OCI-LY1 (cell line): Measurements from ENCODE around the gene CCBE1.

Experiments used
- H2AFZ ChIP-seq: fragments of 200-600 bp; sonication (generic), shearing (Covaris generic); 2 replicates; pipeline ENCODE4 v1.6.0; 2014; ENCODE audit warnings: antibody characterized with exemption, mild to moderate bottlenecking, low read length
- H3F3A ChIP-seq: fragments of 200-600 bp; sonication (generic), shearing (Covaris generic); 2 replicates; pipeline ENCODE4 v1.6.0; 2014; ENCODE audit warnings: mild to moderate bottlenecking, antibody characterized with exemption, low read length, moderate library complexity; ENCODE audit not compliant: insufficient read depth
- H3K27ac ChIP-seq: fragments of 200-600 bp; sonication (generic); 2 replicates; pipeline ENCODE4 v1.5.1; 2014; ENCODE audit warnings: low read length, mixed run types, mild to moderate bottlenecking, low read depth; ENCODE audit not compliant: poor library complexity, severe bottlenecking
- H3K27me3 ChIP-seq: fragments of 200-600 bp; sonication (generic); 2 replicates; pipeline ENCODE4 v1.6.0; 2014; ENCODE audit warnings: antibody characterized with exemption, mild to moderate bottlenecking, low read length, moderate library complexity; ENCODE audit not compliant: insufficient read depth
- H3K36me3 ChIP-seq: fragments of 200-600 bp; sonication (generic); 2 replicates; pipeline ENCODE4 v1.6.1; 2014; ENCODE audit warnings: mild to moderate bottlenecking, antibody characterized with exemption, low read length, moderate library complexity, mixed read lengths; ENCODE audit not compliant: insufficient read depth
- H3K4me1 ChIP-seq: fragments of 200-600 bp; sonication (generic); 2 replicates; pipeline ENCODE4 v1.5.1; 2014; ENCODE audit warnings: mild to moderate bottlenecking, low read length, moderate library complexity; ENCODE audit not compliant: insufficient read depth, severe bottlenecking
- H3K4me2 ChIP-seq: fragments of 200-600 bp; sonication (generic), shearing (Covaris generic); 2 replicates; pipeline ENCODE4 v1.6.1; 2014; ENCODE audit warnings: low read length
- H3K4me3 ChIP-seq: fragments of 200-600 bp; sonication (generic); 2 replicates; pipeline ENCODE4 v1.5.1; 2014; ENCODE audit warnings: low read length, low read depth, mild to moderate bottlenecking, mixed read lengths; ENCODE audit not compliant: poor library complexity, severe bottlenecking
- H3K79me2 ChIP-seq: fragments of 200-600 bp; shearing (Covaris generic); 2 replicates; pipeline ENCODE4 v1.6.1; 2016; ENCODE audit warnings: mixed run types, low read length, mixed read lengths; ENCODE audit not compliant: insufficient read depth
- H3K9ac ChIP-seq: fragments of 200-600 bp; sonication (generic), shearing (Covaris generic); 2 replicates; pipeline ENCODE4 v1.6.1; 2014; ENCODE audit warnings: mild to moderate bottlenecking, low read length, mixed read lengths
- H3K9me2 ChIP-seq: fragments of 200-600 bp; sonication (generic), shearing (Covaris generic); 2 replicates; pipeline ENCODE4 v1.6.1; 2014; ENCODE audit warnings: low read depth, mild to moderate bottlenecking, low read length, mixed read lengths
- H3K9me3 ChIP-seq: fragments of 200-600 bp; shearing (Covaris generic); 2 replicates; pipeline ENCODE4 v1.6.1; 2014; ENCODE audit warnings: low read length, mixed read lengths
- H4K20me1 ChIP-seq: fragments of 200-600 bp; sonication (generic), shearing (Covaris generic); 2 replicates; pipeline ENCODE4 v1.6.0; 2016; ENCODE audit warnings: mild to moderate bottlenecking, low read length; ENCODE audit not compliant: insufficient read depth
- CTCF ChIP-seq: fragments of 200-600 bp; sonication (generic), shearing (Covaris generic); IDR thresholded peaks from 2 replicates; pipeline ENCODE4 v1.5.1; 2017; ENCODE audit warnings: mild to moderate bottlenecking, antibody characterized with exemption, low read length, moderate library complexity, mixed read lengths
- EZH2 ChIP-seq: fragments of 200-600 bp; sonication (generic), shearing (Covaris generic); IDR thresholded peaks from 2 replicates; pipeline ENCODE4 v1.8.0; 2017; ENCODE audit warnings: borderline replicate concordance, mixed run types, mild to moderate bottlenecking, antibody characterized with exemption, low read length, moderate library complexity, mixed read lengths

The CCBE1 gene

GRCh38 chr18:59674903-59675270 is 22.3 kb downstream of the CCBE1 start:
- H2AFZ ChIP-seq, result no peak overlapping the region

GRCh38 chr18:59674186-59674902 is 22.9 kb downstream of the CCBE1 start:
- Histone ChIP-seq H3K27me3 (no peaks in the 10 kb centered on the region; the same call in 1 of the 2 replicates), H3K9me3 (no peaks in the 10 kb centered on the region), H3F3A (no peaks in the 10 kb centered on the region), H3K9ac (no peak overlapping the region), H2AFZ (no peak overlapping the region), H3K9me2 (no peaks in the 10 kb centered on the region), H3K4me2 (no peak overlapping the region), H3K4me1 (no peaks in the 10 kb centered on the region), H4K20me1 (no peaks in the 10 kb centered on the region), H3K27ac (no peak overlapping the region), H3K4me3 (no peak overlapping the region), H3K79me2 (no peaks in the 10 kb centered on the region), H3K36me3 (no peaks in the 10 kb centered on the region)
- TF ChIP-seq CTCF, result no peak
- no peak for TF ChIP-seq EZH2

More at GRCh38 chr18:59674903-59675270, 22.3 kb downstream of the CCBE1 start:
- TF ChIP-seq CTCF, result no peak
- no peak for TF ChIP-seq EZH2
- H3K9ac ChIP-seq, result no peak overlapping the region
- H3K9me3 ChIP-seq, result no peaks in the 10 kb centered on the region
- H3K4me3 ChIP-seq, result no peak overlapping the region
- no peak overlapping the region for H3K4me2 ChIP-seq
- H3K9me2 ChIP-seq, result no peaks in the 10 kb centered on the region
- no peaks in the 10 kb centered on the region for H3F3A ChIP-seq
- H3K79me2 ChIP-seq, result no peaks in the 10 kb centered on the region
- H3K4me1 ChIP-seq, result no peaks in the 10 kb centered on the region
- no peak overlapping the region for H3K27ac ChIP-seq
- no peaks in the 10 kb centered on the region; the same call in 1 of the 2 replicates for H3K27me3 ChIP-seq
- H3K36me3 ChIP-seq, result no peaks in the 10 kb centered on the region
- no peaks in the 10 kb centered on the region for H4K20me1 ChIP-seq

- TF ChIP-seq CTCF (no peak), EZH2 (no peak)
- Histone ChIP-seq H3K4me1 (no peaks in the 10 kb centered on the region), H4K20me1 (no peaks in the 10 kb centered on the region), H3F3A (no peaks in the 10 kb centered on the region), H3K9me3 (no peaks in the 10 kb centered on the region), H3K9ac (no peak overlapping the region), H3K79me2 (no peaks in the 10 kb centered on the region), H3K4me2 (no peak overlapping the region), H3K27me3 (no peaks in the 10 kb centered on the region; the same call in 1 of the 2 replicates), H3K9me2 (no peaks in the 10 kb centered on the region), H2AFZ (no peak overlapping the region), H3K27ac (no peak overlapping the region), H3K4me3 (no peak overlapping the region), H3K36me3 (no peaks in the 10 kb centered on the region)
These were observed 24.9 kb downstream of the CCBE1 start for GRCh38 chr18:59672235-59672711.
